HG02970 (cell line): ENCODE results near the gene RBP5.

Experiments
- ATAC-seq: cut with Tn5 transposase; IDR thresholded peaks from one replicate; pipeline ENCODE4 v1.9.1; 2021; ENCODE audit warnings: mild to moderate bottlenecking, moderate library complexity, moderate number of reproducible peaks; ENCODE audit not compliant: unreplicated experiment, low FRiP score

Gene RBP5

DNA sequence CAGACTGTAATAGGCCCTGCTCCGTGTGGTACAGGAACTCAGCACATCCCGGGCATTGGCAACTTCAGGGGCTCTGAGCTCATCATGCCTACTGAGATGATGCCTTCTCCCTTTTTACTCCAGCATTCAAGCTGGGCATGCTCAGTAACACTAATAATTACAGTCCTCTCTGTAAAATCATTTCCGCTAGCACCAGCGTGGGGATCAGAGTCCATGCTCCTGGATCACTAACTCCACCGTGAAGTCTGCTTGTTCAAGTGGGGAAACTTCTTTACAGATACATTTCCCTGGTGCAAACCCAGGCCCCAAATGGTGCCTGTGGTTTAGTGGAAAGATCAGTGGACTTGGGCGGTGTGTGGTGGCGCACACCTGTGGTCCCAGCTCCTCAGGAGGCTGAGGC, 18.2 kb upstream of the RBP5 start:
- ATAC-seq: no peak

DNA sequence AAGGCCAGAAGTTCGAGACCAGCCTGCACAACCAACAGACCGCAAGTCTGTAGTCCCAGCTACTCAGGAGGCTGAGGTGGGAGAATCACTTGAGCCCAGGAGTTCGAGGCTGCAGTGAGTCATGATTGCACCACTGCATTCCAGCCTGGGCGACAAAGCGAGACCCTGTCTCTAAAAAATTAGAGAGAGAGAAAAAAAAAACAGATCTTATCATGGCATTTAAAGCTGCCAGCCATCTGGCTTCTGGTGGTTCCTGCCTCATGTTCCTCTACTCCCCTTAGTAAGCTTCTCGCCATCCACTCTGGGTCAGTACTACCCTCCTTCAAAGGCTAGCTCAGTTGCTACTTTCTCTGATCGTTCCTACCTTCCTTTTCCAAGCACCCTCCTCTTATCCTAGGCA, 17.5 kb upstream of the RBP5 start:
- no peak for ATAC-seq

DNA sequence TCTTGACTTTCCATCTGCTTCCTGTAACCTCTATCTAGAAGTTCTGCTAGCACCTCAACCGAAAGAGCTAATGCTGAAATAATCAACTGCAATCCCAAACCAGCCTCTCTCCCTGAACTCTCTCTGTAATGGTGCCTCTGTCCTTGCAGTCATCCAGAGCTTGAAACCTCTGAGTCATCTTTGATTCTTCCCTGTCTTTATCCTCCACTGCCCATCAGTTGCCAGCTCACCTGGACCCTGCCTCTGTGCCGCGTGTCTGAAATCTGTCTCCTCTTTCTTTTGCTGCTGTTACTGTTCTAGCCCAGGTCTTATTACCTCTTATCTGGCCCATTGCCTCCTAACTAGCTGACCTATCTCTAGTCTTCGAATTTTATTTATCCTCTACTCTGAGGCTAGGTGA, 17.0 kb upstream of the RBP5 start:
- no peak for ATAC-seq

DNA sequence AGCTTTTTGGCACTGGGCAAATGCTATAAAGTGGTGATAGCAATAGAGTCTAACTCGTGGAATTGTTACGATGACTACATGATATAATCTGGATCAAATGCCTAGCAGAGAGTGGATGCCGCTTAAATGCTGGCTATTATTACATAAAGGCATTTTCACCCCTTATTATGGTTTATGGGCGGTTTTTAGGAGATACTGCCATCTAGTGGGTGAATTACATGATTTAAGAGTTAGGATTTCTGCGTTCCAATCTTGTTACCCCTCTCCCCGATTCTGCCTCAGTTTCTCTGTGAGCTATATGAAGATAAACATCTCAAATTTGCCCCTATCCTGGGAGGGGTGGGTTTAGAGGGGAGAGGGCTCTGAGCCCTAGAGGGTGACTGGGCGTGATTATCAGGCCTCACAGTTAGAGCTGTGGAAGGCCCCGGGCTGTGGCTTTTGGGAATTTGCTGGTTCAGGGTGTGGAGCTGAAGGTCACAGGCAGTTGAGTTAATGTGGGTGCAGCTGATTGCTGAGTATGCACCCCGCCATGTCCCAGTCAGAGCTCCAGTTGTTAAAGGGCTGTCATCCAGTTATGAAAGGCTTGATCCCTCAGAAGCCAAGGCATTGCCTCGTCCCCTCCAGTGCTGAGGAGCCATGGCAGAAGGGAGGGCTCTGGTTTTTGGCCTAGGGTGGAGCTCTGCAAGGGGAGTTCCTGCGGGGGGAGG, 15.9 kb upstream of the RBP5 start:
- ATAC-seq: no peak

DNA sequence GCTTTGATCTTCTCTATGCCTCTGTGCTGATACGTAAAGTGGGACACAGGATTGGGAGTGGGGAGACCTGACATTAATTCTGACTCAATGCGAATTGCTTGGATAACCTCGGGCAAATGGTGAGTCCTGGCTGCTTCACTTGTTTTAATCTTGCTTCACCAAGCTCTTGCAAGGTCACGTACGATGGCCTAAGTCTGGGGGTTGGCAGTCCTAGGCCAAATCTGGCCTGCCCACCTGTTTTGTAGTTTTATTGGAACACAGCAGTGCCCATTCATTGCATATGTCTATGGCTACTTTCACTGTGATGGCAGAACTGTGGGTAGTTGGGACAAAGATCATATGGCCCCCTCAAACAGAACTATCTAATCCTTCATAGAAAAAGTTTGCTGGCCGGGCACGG, 14.9 kb upstream of the RBP5 start:
- no peak for ATAC-seq

DNA sequence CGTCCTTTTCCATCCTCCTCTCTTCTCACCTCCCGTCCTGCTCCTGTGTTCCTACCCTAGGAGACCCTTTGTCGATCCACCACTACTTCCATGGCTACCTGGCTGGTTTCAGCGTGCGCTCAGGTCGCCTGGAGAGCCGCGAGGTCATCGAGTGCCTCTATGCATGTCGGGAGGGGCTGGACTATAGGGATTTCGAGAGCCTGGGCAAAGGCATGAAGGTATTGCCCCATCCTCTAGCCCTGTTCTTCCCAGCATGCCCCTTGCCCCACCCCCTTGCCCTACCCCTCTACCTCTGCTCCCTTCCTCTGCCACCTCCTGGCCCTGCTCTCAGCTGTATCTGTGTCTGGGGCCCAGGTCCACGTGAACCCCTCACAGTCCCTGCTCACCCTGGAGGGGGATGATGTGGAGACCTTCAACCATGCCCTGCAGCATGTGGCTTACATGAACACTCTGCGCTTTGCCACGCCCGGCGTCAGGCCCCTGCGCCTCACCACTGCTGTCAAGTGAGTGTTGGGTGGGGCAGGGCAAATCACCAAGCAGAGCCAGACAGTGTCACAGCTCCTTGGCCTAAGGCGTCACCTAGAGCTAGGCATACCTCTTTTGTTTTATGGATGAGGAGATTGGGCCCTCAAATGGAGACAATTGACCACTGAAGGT, 14.2 kb upstream of the RBP5 start:
- no peak for ATAC-seq

DNA sequence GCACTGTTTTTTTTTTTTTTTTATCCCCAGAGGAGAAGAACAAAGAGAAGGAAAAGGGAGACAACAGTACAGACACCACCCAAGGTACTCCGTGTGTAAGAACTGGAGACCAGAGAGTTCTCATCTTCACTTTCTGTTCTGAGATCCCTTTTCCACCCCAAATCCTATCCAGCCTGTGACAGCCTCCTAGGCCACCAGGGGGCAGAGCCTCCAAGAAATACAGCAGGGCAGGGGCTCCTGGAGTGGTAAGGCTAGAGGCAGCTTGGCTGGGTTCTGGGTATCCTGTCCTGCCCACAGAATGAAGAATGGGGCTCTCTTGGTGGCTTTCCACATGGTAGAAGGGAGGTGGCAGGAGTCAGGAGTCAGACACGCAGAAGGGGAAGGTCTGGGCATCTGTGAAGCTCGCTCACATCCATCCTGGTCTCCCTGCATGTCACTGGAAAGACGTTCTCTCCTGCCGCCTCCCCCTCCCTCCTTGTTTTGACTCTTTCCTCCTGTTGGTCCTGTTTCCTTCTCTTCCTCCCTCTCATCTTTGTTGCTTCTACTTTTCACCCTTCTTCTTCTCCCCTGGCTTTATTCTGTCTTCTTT, 13.5 kb upstream of the RBP5 start:
- no peak for ATAC-seq

DNA sequence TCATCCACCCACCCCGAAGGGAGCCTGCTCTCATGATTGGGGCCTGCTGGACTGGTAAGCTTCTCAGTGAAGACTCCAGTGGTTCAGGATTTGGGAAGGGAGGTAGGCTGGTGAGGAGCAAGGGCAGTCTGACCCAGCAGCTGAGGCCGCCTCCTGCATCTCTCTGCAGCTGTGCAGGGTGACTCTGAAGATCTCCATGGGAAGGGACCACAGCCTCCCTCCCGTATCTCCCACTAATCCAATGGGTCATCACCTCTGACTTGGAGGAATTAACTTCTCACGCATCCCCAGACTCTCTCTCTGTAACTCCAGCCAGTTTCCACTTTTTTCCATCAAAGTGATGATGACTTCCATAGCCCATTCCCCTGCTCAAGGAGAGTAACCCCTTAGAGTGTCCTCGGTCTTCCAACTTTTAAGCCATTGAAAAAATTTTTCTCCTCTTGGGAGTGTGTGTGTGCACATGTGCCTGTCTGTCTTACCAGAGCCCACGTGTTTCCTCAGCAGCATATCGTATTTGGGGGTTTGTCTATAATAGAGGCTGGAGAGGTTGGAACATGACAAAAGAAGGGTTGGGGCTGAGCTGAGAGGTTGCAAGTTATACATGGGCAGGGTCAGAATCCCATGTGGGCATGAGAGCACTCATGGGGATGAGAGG, 12.8 kb upstream of the RBP5 start:
- no peak for ATAC-seq

DNA sequence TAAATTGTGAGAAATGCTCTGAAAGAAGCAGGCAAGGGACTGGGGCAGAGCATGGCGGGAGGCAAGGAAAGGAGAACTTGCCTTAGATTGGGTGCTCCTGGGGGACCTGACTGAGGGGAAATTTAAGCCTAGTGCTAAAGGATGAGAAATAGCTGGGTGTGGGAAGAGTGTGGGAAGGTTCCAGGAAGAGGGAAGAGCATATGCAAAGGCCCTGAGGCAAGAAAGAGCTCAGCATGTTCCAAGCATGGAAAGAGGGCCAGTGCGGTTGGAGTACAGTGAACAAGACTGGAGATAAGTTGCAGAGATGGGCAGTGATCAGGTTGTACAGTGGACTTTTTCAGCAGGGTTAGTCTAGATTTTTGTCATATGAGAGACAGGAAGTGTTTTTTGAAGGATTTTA, 10.5 kb upstream of the RBP5 start:
- ATAC-seq: no peak

DNA sequence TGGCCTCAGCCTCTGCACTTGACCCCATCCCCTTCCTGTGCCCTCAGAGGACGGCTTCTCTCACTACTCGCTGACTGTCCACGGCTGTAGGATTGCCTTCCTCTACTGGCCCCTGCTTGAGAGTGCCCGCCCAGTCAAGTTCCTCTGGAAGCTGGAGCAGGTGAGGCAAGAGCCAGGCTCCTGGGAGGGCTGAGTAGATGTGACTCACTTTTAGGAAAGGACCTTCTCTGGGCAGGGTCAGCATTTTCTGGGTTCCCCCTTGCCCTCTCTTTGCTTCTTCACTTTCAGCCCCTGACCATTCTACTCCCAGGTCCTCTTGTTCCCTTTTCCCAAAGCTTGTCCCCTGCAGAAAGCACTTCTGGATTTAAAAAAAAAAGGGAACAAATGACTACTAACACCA, 9.2 kb upstream of the RBP5 start:
- ATAC-seq: no peak

DNA sequence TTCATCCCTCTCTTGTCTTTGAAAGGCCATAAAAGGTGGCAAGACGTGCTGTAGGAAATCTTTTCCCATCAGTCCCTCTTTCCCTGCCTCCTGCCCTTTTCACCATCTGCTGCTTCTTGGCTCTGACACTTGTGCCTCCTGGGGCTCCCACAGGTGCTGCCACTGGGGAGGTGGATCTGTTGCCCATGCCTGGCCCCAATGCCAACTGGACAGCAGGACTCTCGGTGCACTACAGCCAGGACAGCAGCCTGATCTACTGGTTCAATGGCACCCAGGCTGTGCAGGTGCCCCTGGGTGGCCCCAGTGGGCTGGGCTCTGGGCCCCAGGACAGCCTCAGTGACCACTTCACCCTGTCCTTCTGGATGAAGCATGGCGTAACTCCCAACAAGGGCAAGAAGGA, 8.0 kb upstream of the RBP5 start:
- ATAC-seq: no peak

DNA sequence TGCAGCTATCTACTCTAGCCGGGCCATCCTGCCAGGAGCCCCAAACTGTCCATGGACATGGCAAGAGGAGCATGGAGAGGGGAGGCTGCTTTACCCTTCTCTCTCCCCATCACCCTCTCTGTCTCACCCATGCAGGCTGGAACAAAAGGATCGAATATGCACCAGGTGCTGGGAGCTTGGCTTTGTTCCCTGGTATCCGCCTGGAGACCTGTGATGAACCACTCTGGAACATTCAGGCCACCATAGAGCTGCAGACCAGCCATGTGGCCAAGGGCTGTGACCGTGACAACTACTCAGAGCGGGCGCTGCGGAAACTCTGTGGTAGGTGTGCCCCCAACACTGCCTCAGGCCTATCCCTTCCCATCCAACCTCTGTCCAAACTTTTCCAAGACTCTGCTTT, 7.4 kb upstream of the RBP5 start:
- ATAC-seq: no peak

DNA sequence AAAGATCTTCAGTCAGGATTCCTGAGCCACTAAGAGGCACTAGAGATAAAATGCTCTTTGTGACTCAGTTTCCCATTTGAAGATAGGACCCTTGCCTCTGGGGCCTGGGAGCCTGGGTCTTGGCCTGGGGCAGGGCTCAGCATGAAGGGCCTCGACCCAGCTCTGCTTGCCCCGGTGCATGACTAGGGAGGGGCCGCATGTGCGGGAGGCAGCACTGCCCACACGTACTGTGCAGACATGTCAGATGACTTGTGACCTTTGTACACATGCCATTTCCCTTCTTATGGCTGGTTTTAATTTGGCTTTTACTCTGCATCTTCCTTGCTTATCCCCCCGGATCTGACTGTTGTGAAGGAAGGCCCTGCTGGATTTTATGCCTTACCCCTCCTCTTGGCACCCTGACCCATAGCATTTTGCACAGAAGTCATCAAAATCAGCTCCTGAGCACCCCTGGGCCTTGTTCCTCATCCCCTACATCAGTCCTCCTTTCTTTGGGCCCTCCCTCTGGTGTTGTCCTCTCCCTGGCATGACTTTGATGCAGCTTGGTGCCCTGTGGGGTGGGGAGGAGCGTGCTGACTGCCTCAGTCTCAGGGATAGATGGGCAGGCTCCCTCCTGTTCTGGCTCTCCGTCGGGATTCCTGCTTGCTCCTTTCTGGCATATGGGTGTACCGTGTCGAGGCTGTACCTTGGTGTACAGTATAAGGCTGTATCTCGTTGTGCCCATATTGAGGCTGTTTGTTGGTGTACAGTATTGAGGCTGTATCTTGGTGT, 5.9 kb upstream of the RBP5 start:
- ATAC-seq: no peak

DNA sequence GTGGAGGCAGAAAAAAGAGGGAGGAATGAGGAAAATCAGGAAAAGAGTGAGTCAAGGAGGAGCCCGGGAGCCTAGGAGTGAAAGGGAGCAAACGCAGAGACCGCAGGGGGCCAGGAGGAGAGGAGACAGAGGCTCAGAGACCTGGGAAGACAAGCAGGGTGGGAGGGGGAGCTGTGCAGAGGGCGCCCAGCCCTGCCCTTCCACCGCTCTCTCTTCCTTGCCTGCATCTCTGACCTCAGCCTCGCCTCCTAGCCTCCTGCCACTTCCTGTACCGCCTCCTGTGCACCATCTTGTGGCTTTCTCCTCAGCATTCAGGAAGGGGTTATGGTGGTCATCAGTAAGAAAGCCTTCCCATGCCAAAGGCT, 2.8 kb upstream of the RBP5 start:
- no peak for ATAC-seq

DNA sequence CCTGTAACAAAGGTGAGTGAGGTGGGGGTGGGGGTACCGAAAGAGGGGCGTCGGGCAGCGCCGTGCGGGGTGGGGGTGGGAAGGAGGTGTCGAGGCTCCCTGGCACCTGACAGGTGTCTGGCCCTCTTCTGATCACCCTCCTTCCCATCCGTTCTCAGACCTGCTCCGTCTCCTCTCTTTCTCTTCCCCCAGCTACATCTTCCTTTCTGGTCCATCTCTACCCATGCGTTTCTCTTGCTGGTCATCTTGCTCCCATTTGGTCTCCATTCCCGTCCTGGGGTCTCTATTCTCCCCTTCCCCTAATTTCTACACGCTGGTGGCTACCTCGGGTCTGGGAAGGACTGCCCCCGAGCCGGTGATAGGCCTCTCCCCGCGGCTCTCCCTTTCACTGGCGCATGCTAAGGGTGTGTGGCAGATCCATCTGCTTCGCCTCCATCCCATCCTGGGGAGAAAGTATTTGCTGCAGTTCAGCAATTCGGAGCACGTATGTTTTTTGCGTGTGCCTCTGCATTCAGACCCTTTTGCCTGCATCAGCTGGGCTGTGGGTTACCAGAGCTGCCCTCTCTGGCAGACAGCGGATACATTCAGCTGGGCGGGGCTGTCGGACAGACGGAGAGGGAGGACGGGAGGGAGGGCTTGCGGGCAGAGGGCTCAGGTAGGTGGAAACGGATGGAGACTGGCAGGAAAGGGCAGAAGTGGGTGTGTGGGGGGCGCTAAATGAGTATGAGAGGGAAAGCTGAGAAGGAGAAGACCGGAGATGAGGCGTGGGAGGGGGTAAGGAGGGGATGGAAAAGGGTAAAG, 2.2 kb upstream of the RBP5 start:
- ATAC-seq: no peak

DNA sequence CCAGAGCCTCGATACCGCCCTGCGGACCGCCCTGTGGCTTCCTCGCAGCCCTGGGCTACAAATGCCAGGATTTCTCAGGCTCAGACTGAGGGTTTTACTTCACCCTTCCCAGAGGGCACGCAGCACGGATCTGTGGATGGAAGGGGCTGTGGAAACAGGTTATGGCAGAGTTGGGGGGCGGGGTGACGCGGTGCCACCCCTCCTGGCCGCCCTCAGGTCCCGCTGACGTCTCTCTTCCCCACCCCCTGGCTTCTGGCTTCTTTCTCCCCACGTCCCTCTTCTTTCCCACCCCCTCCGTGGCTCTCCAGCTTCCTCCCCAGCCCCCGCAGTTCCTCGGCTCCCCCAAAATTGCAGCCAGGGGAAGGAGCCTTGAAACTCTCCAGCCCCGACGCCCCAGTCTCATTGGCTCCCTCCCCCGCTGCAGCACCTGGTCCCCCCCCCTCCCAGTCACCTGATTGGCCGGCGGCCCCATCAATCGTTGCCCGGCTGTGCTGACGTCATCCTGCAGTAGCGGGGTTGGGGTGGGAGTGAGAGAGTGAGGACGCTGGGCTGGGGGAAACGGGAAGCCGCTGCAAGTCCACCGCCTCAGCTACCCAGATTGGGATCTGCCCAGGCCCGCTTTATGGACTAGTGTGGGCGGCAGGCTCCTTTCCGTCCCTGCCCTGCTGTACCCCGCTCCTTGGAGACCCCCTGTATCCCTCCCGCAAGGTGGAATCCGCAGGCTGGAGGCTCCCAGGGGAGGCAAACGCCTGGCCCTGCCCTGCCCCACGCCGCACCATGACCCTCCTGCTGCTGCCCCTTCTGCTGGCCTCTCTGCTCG, 1.4 kb upstream of the RBP5 start, which contains the start of gene CLSTN3:
CLSTN3 (plus strand) TSS at position 500 of the 820 bp plus-strand sequence; CDS start at position 778, 278 bp downstream.
- ATAC-seq: peak; percentile 44

DNA sequence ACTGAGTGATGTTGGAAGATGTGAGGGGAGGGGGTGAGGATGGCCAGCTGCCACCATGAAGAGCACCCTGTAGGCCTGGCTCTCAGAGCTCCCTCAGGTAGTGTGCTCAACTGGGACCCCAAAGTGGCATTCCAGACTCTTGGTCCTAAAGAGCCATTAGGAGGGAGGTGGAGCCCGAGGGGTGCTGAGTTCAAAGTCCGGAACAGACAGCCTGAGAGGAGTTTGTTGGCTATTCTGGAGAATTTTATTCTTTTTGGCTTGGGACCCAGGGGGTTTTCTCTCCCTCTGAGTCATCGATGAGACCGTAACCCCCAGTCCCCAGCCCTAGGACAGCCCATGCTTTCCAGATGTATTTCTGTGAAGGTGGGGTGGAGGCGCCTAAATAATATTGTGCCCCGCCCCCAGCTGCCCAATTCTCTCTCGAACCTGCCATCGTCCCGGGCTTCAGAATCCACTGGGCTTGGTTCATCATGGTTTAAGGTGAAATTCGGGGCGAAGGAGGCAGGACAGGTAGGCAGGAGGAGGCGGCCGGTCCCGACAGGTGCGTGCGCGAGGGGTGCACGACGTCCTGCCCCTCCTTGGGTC, 690 bp upstream of the RBP5 start:
- no peak for ATAC-seq

DNA sequence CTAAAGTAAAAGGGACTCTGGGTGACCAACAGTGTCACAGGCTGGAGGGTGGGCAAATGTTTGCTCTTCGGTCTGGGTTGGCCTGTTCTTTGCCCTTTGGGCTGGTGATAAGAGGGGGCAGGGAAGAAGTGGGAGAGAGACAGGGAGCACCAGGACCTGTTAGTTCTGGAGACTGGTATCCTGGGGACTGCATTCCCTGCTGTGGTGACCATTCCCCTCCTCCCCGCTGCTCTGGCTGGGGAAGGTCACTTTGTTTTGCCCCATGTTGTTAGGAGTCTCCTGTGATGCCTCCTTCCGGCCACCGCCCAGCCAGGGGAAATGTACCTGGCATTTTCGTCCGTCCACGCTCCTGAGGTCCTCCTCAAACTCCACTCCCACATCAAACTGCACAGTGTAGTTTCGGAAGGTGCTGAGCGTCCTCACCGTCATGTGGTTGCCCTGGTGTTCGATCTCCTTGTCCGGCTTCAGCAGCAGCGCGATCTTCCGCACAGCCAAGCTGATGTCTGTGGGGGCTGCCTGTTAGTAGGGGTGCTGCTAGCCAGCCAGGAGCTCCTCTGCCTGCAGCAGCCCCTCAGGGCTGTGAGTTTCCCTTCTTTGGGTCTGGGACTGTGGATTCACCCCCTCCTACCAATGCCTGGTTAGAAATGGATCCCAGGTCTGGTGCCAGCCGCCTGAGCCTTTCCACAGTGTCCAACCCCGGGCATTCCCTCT, 618 bp downstream of the RBP5 start:
- ATAC-seq: no peak
